Lower lobe of right lung (tissue), 2 donors: ENCODE results near the gene ETS2. TPM values are rescaled to one million over a fixed set of nuclear protein-coding genes. Genes with fewer than 3 reads are reported as not detected.
A peak's percentile ranks its signal among the peaks of the same experiment; 100 is the strongest.

Experiments used
- ATAC-seq, 2 donors: fragments of 200-7000 bp; cut with Tn5 transposase; one replicate each; pipeline ENCODE4 v1.9.1; 2020 to 2022; ENCODE audit warnings: mild to moderate bottlenecking in 2 of 2, moderate library complexity in 2 of 2
- DNase-seq: peaks from one replicate; pipeline ENCODE4 v3.0.0-alpha.2; 2020
- H3K27ac ChIP-seq: fragments of 200-600 bp; one replicate; pipeline ENCODE4 v1.8.0; 2022
- H3K27me3 ChIP-seq: fragments of 200-600 bp; one replicate; pipeline ENCODE4 v1.8.0; 2022; ENCODE audit warnings: low read depth
- H3K36me3 ChIP-seq: fragments of 200-600 bp; one replicate; pipeline ENCODE4 v1.8.0; 2022; ENCODE audit warnings: mild to moderate bottlenecking
- H3K4me1 ChIP-seq: fragments of 200-600 bp; one replicate; pipeline ENCODE4 v1.8.0; 2022
- H3K4me3 ChIP-seq: fragments of 200-600 bp; one replicate; pipeline ENCODE4 v1.8.0; 2022; ENCODE audit warnings: mild to moderate bottlenecking
- H3K9me3 ChIP-seq: fragments of 200-600 bp; one replicate; pipeline ENCODE4 v1.8.0; 2022
- CTCF ChIP-seq: fragments of 200-600 bp; IDR thresholded peaks from one replicate; pipeline ENCODE4 v1.8.0; 2022; ENCODE audit warnings: antibody characterized with exemption, mild to moderate bottlenecking
- intact Hi-C: fragments of 100-400 bp; cut with DNase I; formaldehyde crosslinking; loops from one replicate; pipeline ENCODE4 v1.11.0; 2022
- total RNA-seq: library from RNA; stranded (reverse); fragmentation: NEBNext Ultra II Directional; extraction: Animal tissue kit (Norgen Biotek cat#: 25700); gene quantifications from one replicate; pipeline ENCODE4 v1.2.1, GENCODE V29; 2021
- donor health status: DM: no; HTN: yes; CAD: no; lungs with severe emphysema.

ETS2 gene
- total RNA-seq, 1 donor from 2014 or later = 160 TPM

GRCh38 chr21:38831526-38832467 is 26.1 kb downstream of the ETS2 start:
- intact Hi-C loops = no loop called here
- Histone ChIP-seq H3K27ac (peak overlapping the region; percentile 72), H3K27me3 (no peaks in the 10 kb centered on the region), H3K4me1 (peaks cover 17% of the 10 kb centered on the region), H3K36me3 (no peaks in the 10 kb centered on the region), H3K4me3 (no peak overlapping the region), H3K9me3 (peaks cover under 1% of the 10 kb centered on the region)
- TF ChIP-seq CTCF = no peak
- peak; percentile 94 to 96 for ATAC-seq
- DNase-seq = peak; percentile 66

GRCh38 chr21:38832664-38833063 is 26.9 kb downstream of the ETS2 start:
- intact Hi-C loops = no loop called here
- no peak for TF ChIP-seq CTCF
- DNase-seq = no peak
- Histone ChIP-seq H3K27me3 (no peaks in the 10 kb centered on the region), H3K36me3 (no peaks in the 10 kb centered on the region), H3K4me1 (peaks cover 17% of the 10 kb centered on the region), H3K9me3 (no peaks in the 10 kb centered on the region), H3K4me3 (no peak overlapping the region), H3K27ac (no peak overlapping the region)
- no peak for ATAC-seq

- Histone ChIP-seq H3K27me3 (no peaks in the 10 kb centered on the region), H3K9me3 (no peaks in the 10 kb centered on the region), H3K36me3 (no peaks in the 10 kb centered on the region), H3K4me3 (no peak overlapping the region), H3K27ac (no peak overlapping the region), H3K4me1 (peaks cover 17% of the 10 kb centered on the region)
- DNase-seq = no peak
- intact Hi-C loops = no loop called here
- ATAC-seq = no peak
- no peak for TF ChIP-seq CTCF
Observed at GRCh38 chr21:38833117-38833516, 27.4 kb downstream of the ETS2 start.

- DNase-seq (no peak), ATAC-seq (no peak)
- Histone ChIP-seq H3K27ac (no peak overlapping the region), H3K9me3 (no peaks in the 10 kb centered on the region), H3K4me1 (peaks cover 23% of the 10 kb centered on the region), H3K27me3 (no peaks in the 10 kb centered on the region), H3K4me3 (no peak overlapping the region), H3K36me3 (no peaks in the 10 kb centered on the region)
- intact Hi-C loops = no loop called here
- no peak for TF ChIP-seq CTCF
Observed at GRCh38 chr21:38834725-38835124, 29.0 kb downstream of the ETS2 start.

- TF ChIP-seq CTCF = no peak
- no peaks in the 10 kb centered on the region for H3K9me3 ChIP-seq
- ATAC-seq (no peak), DNase-seq (no peak)
- H3K36me3 ChIP-seq = no peaks in the 10 kb centered on the region
- H3K27me3 ChIP-seq = no peaks in the 10 kb centered on the region
- H3K27ac ChIP-seq = no peak overlapping the region
- H3K4me1 ChIP-seq = peaks cover 6% of the 10 kb centered on the region
- intact Hi-C loops = no loop called here
- H3K4me3 ChIP-seq = no peak overlapping the region
Observed at GRCh38 chr21:38837806-38838461, 32.2 kb downstream of the ETS2 start.
